GM12874 (cell line): Measurements from ENCODE around the gene PITPNC1.

ENCODE experiments used
- TF ChIP-seq, protein P1 (sequence below): IDR thresholded peaks from 2 replicates; pipeline ENCODE4 v1.5.1; 2011; ENCODE audit warnings: low read depth, mild to moderate bottlenecking, control low read depth, low read length, moderate library complexity; ENCODE audit not compliant: insufficient read depth

The PITPNC1 gene

GRCh38 chr17:67422897-67423296, 45.8 kb downstream of the PITPNC1 start:
- TF ChIP-seq, protein P1, sequence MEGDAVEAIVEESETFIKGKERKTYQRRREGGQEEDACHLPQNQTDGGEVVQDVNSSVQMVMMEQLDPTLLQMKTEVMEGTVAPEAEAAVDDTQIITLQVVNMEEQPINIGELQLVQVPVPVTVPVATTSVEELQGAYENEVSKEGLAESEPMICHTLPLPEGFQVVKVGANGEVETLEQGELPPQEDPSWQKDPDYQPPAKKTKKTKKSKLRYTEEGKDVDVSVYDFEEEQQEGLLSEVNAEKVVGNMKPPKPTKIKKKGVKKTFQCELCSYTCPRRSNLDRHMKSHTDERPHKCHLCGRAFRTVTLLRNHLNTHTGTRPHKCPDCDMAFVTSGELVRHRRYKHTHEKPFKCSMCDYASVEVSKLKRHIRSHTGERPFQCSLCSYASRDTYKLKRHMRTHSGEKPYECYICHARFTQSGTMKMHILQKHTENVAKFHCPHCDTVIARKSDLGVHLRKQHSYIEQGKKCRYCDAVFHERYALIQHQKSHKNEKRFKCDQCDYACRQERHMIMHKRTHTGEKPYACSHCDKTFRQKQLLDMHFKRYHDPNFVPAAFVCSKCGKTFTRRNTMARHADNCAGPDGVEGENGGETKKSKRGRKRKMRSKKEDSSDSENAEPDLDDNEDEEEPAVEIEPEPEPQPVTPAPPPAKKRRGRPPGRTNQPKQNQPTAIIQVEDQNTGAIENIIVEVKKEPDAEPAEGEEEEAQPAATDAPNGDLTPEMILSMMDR, result no peak

- TF ChIP-seq, protein P1, result no peak
Measured at GRCh38 chr17:67425571-67426160, 48.6 kb downstream of the PITPNC1 start.

- TF ChIP-seq, protein P1, result no peak
Measured at GRCh38 chr17:67427424-67427823, 50.3 kb downstream of the PITPNC1 start.

DNA sequence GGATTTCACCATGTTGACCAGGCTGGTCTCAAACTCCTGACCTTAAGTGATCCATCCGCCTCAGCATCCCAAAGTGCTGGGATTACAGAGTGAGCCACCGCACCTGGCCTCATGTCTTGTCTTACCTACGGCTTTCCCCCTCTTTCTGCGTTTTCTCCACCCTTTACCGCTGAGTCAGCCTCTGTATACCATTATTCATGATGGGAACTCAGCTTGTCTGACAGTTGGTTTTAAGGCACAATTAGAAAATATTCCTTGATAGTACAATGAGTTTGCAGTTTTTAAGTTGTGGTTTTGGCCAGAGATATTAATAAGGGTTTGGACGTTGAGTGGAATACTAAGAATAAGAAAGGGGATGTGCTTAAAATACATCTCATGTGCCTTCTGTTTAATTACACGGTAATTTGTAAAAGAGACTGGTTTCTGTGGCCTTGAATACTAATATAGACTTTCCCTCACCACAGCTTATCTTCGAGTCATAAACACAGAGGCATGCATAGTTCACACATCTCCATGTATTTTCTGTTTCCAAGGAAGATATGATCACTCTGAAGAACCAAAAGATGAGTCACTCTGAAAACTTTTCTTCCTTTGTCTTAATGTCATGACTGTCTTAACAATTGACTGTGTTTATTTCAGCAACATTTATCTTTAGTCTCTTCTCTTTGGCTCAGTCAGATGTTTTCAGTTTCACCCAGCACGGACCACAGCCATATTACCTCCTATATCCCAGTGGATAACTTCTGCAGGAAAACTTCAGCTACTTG, 54.4 kb downstream of the PITPNC1 start:
- TF ChIP-seq, protein P1, result no peak

GRCh38 chr17:67433248-67433924, 56.3 kb downstream of the PITPNC1 start:
- TF ChIP-seq, protein P1, result no peak

GRCh38 chr17:67434061-67434525, 57.0 kb downstream of the PITPNC1 start:
- TF ChIP-seq, protein P1, result no peak

- TF ChIP-seq, protein P1, result no peak
Measured at GRCh38 chr17:67435122-67435521, 58.0 kb downstream of the PITPNC1 start.
